22Rv1 (cell line): Measurements from ENCODE around the gene MEIOB.

Experiments
- ZFX ChIP-seq: fragments of 450-650 bp; IDR thresholded peaks from 2 replicates; pipeline ENCODE4 v1.6.1; 2017; ENCODE audit warnings: antibody characterized with exemption, borderline replicate concordance
- TF ChIP-seq, protein P1 (sequence below): fragments of 450-650 bp; IDR thresholded peaks from 2 replicates; pipeline ENCODE4 v1.5.1; 2017; ENCODE audit warnings: mild to moderate bottlenecking

DNA sequence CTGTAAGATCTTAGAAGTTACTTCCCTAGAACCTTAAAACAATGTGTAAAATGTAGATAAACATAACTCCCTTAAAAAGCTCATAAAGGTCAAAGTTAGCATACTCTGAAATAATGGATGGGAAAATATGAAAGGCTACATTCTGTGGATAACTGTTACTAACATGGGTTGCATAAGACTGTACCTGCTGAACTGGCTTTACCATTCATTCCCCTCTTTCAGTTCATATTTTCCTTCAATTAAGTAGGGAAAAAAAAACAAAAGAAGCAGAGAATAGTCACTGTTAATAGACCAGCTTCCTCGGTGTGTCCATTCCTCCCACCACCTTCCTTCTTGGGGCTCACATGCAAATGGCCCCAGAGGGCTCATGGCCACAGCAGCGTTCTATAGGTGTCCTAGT lies 7.5 kb upstream of the MEIOB start:
- TF ChIP-seq, protein P1, sequence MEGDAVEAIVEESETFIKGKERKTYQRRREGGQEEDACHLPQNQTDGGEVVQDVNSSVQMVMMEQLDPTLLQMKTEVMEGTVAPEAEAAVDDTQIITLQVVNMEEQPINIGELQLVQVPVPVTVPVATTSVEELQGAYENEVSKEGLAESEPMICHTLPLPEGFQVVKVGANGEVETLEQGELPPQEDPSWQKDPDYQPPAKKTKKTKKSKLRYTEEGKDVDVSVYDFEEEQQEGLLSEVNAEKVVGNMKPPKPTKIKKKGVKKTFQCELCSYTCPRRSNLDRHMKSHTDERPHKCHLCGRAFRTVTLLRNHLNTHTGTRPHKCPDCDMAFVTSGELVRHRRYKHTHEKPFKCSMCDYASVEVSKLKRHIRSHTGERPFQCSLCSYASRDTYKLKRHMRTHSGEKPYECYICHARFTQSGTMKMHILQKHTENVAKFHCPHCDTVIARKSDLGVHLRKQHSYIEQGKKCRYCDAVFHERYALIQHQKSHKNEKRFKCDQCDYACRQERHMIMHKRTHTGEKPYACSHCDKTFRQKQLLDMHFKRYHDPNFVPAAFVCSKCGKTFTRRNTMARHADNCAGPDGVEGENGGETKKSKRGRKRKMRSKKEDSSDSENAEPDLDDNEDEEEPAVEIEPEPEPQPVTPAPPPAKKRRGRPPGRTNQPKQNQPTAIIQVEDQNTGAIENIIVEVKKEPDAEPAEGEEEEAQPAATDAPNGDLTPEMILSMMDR = no peak
- no peak for TF ChIP-seq ZFX
